ENCODE measurements around the gene LMF1.
A peak's percentile ranks its signal among the peaks of the same experiment; 100 is the strongest.
"Not testable (repeated sequence)": the region's sequence is repeated elsewhere in the genome, so short reads cannot be mapped to it uniquely, and the experiment has no call there.

The LMF1 gene

DNA sequence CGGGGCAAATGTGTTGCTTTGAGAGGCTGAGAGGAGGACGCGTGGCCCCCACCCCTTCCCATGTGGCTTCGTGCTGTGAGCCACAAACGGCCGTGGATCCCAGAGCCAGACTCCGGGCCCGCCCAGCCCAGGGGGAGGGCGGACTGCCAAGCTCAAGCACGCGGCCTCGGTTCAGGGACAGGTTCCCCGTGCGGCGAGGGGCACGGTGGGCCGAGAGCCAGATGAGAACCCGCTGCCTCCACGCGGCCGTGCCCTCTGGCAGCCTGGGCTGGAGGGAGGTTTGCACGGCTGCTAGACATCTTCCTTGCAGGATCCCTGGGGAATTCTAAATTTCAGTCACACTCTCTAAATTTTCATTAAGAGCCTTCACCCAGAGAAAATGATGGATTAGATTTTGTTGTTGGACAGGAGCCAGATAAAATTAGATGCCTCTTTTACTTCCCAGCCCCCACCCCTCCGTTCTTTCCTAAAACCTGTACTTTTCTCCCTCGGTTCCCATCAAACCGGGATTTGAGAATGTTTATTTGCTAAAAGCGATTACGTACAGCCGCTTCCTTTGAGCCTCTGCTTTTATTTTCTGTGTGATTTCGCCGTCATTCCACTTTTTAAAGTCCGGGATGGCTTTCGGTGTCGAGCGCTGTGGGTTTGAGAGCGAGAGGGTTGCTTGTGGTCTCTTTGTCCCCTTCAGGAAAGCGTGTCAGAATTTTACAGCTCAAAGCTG, 145.3 kb downstream of the LMF1 start:
- DNase-seq (ENCODE audit: low spot score): no peak

DNA sequence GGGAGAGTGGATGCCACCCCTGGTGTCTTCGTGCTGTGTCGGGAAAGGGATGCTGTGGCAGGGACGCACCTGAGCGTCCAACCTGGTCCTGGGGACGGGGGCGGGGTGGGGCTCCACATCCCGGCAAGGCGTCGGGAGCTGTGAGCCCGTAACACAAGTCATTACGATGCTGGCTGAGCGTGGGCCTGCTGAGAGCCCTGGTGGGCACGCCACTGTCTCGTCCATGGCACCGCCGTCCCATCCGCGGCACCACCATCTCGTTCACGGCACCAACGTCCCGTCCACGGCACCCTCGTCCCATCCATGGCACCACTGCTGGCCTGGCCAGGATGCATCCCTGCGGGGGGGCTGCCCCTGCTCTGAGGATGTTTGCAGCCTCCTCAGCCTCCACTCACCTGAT, 146.2 kb downstream of the LMF1 start:
- no peak for DNase-seq (ENCODE audit: low spot score)

DNA sequence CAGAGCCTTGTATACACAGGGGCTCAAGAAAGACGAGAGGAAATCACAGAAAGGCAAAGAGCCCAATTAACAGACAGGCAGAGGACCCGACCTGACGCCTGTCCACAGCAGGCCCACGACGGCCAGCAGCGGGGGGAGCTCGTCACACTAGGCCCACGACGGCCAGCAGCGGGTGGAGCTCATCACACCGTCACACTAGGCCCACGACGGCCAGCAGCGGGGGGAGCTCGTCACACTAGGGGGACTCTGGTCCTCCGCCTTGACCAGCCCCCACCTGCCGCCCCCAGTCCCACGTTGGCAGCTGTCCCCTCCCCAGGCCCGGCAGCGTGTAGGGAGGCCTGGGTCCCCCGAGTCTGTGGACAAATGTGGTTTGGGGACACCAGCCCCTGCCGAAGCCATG, 146.6 kb downstream of the LMF1 start:
- DNase-seq (ENCODE audit: low spot score): no peak

DNA sequence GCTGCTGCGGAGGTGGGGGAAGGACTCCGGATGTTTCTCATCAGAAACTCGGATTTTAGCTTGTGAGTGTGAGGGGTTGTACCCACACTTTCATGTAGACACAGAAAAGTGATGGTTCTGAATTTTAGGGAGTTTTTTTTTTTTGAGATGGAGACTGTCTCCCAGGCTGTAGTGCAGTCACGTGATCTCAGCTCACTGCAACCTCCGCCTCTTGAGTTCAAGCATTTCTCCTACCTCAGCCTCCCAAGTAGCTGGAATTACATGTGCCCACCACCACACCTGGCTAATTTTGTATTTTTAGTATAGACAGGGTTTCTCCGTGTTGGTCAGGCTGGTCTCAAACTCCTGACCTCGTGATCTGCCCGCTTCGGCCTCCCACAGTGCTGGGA, 147.9 kb downstream of the LMF1 start:
- no peak for DNase-seq (ENCODE audit: low spot score)

DNA sequence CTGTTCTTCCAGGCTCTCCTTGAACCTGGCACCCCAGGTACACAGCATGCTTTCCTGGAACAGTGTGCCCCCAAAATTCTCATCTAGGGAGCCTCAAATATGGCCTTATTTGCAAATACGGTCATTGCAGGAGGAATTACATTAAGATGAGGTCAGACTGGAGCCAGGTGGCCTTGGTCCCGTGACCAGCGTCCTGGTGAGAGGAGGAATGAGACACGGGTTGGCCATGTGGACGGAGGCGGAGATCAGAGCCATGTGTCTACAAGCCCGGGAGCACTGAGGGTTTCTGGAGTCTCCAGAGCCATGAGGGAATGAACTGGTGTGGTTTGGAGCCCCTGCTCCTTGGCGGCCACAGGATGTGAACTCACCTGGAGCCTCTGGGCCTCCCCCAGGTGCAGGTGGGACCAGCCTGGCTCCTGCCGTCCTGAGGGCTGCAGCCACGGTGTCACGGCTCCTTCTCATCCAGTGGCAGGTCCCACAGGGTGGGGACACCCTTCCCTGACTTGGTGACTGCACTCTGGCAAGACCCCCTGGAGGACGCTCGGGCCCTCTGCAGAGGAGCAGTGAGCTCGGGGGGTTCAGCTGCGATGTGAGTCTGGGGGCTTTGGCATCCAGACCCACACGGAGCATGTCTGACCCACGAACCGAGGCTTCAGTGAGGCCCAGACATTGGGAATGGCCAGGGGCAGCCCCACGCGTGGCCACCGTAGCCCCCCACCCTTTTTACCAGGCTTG, 148.4 kb downstream of the LMF1 start:
- no peak for DNase-seq (ENCODE audit: low spot score)

DNA sequence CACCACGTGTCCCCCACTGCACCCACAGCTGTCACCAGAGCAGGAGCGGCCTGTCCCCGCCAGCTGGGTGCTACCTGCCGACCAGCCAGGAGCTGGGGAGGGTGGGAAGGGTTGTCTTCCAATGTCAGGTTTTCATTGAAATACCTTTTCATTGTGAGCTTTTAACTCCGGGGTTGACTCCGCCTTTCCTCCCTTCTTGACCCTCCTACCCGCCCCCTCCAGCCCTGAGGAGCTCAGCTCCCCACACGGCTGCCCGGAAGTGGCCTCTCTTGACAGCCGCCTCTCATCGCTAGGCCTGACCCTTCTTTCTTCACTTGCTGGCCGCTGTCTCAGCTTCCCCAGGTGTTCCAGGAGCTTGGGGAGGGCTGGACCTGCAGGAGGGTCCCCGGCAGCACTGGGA, 149.0 kb downstream of the LMF1 start:
- DNase-seq (ENCODE audit: low spot score): no peak

DNA sequence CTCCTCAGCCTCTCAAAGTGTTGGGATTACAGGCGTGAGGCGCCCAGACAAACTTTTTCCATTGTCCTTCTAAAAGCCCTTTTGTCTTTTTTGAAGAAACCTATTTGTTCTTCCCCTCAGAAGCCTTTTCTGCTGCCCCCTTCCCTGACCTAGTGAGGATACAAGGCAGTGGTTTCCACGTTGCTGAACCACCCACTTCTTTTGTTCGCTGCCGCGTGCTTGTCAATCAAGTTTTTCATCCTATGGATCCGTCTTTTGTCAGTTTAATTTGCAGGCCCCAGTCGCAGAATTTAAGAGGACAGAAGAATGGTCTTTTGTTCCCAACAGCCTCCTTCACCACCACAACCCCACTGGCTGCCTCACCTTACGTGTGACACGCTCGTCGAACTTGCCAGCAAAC, 150.0 kb downstream of the LMF1 start:
- DNase-seq (ENCODE audit: low spot score): no peak

DNA sequence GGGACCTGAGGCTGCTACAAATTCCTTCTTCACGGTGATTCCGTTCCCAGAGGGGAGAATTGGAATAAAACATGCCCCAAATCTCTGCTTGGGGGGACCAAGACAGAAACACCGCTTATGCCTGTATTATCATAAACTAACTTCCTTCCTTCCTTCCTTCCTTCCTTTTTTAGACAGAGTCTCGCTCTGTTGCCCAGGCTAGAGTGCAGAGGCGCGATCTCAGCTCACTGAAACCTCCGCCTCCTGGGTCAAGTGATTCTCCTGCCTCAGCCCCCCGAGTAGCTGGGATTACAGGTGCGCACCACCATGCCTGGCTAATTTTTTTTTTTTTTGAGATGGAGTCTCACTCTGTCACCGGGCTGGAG, 150.8 kb downstream of the LMF1 start:
- not testable (repeated sequence) for DNase-seq (ENCODE audit: low spot score)

DNA sequence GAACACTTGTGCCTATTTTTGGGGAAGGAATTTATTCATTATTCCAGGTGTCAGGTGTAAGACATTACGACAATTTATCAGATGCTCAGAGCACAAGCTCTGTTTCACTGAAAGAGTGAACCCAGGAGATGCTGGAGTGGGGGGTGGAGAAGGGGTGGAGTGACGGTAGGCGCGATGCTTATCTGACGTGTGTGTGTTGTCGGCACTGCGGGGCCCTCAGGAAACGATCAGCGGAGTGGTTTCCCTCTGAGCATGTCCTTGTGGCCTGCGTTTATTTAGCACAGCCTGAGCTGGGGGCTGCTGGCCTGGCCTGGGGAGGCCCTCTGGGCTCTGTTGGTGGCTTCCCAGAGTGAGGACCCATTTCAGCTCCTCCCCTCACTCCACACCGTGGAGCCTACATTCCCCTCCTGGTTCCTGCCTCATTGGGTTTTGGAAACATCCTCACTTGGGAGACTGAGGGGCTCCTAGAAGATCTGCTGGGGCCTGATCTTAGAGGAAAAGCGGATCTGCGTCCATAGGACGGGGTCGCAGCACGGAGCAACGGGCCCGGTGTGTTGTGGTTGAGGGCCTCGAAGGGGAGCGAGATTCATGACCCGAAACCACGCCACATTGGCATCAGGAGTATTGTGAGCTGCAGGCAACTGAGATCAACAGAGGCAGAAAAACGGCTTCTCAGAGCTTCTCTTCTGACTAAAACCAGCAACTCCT, 151.3 kb downstream of the LMF1 start:
- peak; percentile 15 for DNase-seq (ENCODE audit: low spot score)

DNA sequence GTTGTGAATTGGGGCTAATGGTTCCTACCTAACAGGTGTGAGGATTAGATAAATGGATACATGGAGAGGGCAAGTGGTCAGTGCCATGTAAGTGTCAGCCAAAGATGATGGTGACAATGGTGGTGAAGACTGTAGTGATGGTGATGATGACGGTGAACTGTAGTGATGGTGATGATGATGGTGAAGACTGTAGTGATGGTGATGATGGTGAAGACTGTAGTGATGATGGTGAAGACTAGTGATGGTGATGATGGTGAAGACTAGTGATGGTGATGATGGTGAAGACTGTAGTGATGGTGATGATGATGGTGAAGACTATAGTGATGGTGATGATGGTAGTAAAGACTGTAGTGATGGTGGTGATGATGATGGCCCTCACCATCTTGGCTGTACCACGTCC, 152.2 kb downstream of the LMF1 start:
- no peak for DNase-seq (ENCODE audit: low spot score)

DNA sequence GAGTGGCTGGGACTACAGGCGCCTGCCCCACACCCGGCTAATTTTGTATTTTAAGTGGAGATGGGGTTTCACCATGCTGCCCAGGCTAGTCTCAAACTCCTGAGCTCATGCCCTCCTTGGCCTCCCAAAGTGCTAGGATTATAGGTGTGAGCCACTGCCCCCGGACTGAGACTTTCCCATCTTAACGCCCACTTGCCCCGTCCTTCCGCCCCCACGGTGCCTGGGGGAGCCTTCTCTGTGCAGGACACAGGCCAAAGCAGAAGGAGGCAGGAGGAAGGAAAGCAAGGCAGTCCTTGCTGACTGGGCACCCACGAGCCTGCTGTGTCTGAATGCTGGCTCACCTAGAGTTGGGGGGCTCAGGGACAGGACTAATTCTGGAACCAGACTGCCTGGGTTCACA, 152.7 kb downstream of the LMF1 start:
- no peak for DNase-seq (ENCODE audit: low spot score)

DNA sequence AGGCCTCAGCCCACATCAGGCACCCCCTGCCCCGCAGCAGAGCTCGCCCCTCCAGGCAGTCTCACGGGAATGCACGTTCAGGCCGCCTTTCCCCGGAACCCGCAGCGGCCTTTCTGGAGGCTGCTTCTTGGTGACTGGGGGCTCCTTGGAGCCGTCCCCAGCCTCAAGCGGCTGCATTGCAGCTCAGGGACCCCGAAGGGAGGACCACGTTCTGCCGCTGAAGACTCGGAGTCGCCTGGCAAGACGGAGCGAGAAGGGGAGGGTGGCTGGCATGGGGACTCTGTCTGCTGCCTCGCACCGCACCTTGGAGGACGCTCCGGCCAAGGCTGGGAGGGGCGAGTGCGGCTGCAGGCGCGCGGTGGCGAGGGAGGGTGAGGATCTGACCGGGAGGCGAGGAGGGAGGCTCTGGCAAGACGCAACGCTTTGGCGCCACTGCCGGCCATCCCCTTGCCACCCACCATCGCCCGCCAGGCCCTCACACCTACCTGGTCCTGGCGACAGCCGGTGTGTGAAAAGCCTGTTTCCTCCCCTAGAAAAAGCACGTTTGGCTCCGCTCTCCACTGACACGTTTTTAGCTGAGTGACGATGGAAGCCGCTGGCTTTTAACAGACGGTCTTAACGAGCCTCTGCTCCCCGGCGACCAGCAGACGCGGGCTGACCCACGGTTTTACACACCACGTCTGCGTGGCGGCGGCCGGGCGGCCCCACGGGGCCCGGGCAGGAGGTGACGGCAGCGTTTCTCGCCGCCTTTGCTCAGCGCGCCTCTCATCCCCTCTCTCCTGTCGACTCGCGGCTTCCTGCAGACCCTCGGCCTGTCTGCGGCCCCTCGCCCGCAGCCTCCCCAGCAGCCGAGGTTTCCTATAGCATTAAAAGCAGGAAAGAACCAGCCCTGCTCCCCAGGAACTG, 153.5 kb downstream of the LMF1 start:
- no peak for DNase-seq (ENCODE audit: low spot score)

DNA sequence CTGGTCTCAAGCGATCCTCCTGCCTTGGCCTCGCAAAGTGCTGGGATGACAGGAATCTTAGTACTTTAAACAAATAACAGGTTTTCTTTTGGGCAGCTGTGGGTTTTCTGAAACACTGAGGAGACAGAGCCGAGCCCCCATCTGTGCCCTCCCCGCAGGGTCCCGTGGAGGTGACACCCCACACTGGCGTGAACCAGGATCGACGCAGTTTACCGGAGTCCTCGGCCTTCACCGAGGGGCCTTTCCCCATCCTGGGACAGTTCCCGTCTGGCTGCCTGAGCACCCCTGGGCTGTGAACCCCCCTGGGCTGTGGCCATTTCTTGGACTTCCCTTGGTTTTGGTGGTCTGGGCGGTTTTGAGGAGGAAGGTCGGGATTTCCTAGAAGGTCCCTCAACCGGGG, 154.9 kb downstream of the LMF1 start:
- DNase-seq (ENCODE audit: low spot score): no peak

DNA sequence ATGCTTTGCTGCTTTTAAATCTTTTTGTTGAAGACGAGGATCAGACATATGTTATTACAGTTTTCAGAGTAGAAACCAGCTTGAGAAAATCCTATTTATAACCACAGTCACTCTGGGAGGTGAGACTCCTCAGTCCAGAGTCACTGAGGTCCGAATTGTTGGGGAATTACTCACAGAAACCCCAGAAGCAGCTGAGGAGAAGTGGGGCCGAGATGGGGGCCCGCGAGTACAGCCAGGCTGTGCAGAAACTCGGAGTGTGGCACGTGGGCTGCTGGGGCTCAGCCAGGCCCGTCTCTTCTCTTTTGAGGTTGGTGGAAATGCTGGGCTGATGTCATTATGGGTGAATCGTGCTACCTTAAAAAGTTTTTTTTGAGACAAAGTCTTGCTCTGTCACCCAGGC, 155.8 kb downstream of the LMF1 start:
- no peak for DNase-seq (ENCODE audit: low spot score)

DNA sequence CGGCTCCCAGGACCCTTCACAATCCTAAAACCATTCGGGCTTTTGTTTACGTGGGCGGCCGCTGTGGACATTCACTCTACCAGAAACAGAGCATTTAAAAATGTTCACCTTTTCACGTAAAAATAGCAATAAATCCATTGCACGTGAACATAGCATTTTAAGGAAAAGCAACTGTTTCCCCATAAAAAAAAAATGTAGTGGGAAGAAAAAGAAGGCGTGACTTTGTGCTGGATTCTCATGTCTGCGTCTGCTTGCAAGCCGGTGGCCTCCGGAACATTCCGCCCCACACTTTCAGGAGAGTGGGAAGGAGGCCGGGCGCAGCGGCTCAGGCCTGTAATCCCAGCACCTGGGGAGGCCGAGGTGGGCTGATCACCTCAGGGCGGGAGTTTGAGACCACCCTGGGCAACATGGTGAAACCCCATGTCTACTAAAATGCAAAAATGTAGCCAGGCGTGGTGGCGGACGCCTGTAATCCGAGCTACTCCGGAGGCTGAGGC, 156.8 kb downstream of the LMF1 start:
- no peak for DNase-seq (ENCODE audit: low spot score)

DNA sequence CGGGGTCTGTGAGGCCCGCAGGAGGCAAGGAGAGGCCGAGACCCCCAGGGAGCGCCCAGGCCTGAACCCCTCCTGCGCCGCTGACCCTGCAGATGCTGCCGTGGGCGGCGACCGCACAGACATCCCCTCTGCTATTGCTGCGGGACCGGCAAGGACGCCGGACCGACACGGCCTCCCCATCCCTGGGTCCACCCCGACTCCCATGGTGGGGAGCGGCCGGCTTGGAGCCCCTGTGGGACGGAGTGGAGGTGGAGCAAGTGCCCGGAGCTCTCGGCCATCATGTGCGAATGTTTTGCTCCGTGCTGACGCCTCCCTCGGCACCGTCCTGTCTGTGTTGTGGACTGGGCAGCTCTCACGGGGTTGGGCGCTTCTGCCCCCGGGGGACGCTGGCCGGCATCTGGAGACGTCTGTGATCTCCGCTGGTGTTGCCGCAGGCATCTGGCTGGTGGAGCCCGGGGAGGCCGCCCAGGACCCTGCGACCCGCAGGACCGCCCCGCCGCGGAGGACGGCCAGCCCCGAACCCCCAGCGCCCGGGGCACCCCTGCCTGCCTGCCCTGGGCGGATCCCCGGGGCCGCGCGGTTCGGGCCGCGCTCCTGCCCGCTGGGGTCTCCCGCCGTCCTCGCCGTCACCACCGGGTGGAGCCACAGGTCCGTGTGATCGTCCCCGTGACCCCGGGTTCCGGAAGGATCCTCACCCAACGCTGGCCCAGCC, 157.4 kb downstream of the LMF1 start:
- DNase-seq (ENCODE audit: low spot score): peak; percentile 29

DNA sequence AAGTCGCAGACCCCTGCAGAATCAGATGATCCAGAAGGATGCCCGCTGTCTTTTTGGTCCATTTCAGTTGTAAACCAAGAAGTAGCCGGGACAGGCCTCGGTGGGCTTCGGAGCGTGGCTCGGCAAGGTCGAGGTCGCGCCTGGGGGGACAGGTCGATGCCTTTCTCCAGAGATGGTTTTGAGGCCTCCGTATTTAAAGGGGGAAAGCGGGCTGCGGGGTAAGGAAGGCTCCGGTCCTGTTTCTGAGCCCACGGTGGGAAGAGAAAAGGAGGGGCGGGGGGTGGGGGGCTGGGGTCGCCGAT, 162.7 kb downstream of the LMF1 start:
- DNase-seq (ENCODE audit: low spot score): no peak

DNA sequence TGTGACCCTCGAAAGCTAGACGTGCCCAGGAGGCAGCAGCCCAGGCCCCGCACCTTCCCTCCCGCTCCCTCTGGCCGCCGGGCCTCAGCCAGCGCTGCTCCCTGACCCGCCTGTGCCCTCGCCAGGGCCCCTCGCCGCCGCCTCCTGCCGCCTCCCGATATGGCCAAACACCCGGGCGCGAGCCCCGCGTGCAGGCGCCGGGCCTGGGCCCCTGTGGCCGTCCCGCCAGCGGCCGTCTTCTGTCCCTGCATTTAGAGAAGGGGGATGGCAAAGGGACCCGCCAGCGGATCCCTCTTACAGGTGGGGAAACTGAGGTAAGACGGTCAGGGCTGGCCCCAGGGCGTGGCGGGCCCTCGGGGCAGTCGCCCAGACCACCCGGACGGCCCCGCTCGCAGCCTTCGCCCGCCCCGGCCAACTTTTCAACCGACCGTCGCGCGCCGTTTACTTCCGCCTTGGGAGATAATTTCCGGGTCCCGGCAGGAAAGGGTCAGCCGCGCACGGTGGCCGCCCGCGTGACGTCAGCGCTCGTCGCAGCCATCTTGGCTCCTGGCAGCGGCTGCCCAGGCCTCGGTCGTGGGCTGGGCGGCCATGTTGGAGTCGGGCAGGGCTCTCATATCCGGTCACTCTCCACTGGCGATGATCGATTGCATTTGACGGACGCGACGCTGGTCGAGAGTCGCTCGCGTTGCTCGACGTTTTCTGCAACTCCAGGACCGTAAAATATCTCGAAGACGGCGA, 163.3 kb downstream of the LMF1 start:
- peak; percentile 82 for DNase-seq (ENCODE audit: low spot score)

DNA sequence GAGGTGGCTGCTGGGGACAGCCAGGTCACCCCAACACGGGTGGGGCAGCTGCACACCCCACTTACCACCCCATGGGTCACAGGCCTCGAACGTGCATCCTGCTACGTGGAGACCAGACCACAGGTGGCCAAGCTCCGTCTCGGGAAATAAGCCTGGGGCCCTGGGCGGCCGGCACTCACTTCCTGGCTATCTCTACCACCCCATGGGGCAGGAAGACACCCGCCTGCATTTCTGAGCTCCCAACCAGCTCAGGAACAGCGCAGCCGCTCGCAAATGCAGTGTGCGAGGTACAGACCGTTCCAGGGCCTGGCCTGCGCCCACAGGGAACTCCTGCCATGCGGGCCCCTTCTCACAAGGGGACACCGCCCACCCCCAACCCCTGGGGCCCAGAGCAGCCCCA, 165.3 kb downstream of the LMF1 start:
- no peak for DNase-seq (ENCODE audit: low spot score)

DNA sequence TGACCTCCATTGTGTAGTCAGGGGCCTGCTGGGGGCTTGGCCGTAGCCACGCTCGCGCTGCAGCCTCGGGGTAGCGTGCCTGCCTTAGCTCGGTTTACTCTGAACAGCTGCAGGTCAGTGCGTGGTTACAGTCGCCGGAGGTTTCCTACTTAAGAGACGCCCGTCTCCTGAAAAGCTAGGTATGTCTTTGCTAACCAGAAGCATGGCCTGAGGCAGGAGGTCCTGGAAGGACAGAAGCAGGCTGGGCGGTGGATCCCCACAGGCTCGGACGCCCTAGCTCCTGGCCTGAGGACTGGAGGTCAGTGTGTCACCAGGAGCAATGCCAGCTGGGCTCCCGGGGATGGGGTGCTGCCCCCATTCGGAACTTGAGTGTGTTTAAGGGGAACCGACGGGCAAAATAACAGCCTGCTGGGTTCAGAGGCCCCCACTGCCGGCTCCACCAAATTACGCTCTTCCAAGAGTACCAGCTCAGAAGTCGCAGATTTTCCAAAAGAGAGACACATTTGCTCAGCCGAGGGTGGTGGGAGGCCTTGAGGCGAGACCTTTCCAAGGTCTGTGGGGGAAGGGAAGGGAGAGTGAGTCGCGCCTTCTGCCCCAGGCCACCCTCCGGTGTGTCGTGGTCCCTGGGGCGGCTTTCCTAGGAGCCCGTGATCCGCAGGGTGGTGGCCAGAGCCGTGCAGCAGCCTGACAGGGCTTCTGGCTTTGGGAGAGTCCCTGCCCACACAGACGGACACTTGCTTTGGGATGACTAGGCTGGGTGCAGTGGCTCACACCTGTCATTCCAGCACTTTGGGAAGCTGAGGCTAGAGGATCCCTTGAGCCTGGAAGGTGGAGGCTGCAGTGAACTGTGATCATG, 166.4 kb downstream of the LMF1 start:
- no peak for DNase-seq (ENCODE audit: low spot score)

Data from CD4-positive, alpha-beta T cell treated with Interleukin-2 at 100 ng/mL for 4 hours (primary cell).